Measurements from ENCODE around the gene ITFG1.

DNA sequence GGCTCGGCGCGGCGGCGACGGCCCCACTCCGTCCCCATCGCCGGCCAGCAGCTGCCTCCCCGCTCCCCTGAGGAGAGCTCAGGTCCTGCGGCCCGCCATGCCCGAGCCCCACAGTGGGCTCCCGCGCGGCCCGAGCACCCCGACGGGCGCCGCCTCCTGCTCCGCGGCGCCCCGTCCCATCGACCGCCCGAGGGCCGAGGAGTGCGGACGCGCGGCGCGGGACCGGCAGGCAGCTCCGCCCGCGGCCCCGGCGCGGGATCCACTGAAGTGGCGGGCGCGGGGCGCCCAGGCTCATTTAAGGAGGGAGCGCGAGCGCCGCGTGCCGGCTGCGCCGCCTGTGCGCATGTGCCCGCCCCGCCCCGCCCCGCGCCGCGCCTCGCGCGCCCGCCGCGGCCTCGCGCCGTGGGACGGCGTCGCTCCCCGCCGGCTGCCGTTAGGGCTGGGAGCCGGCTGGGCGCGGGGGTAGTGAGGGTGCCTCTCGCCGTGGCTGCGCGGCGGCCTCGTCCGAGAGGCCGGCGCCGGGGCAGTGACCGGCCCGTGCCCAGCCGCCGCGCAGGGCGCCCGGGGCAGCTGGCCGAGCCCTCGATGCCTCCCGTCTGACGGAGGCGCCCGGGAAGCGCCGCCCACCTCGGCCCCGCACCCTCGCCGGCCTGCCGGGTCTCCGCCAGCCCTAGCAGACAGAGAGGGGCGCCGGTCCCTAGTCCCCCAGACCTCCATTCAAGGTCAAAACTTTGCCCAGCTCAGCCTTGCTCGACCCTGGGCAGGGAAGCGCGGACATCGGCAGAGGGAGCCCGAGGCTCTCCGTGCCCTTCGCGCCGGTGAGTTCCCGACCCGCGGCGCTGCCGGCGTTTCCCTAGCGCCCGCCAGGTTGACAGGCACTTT is 316.9 kb downstream of the ITFG1 start, which contains the start of gene NETO2:
- TF ChIP-seq CTCF (conservative IDR thresholded peaks at IDR 0.05; ENCODE audit: low read length) (no peak), EZH2phosphoT487 (IDR thresholded peaks at IDR 0.05; ENCODE audit: borderline replicate concordance) (no peak)

All from Loucy (cell line).